A549 (cell line): ENCODE results near the gene ENPP4.

ENCODE experiments used
- CEBPB ChIP-seq, 2 experiments: fragments of >200 bp in 1 of 2; sonication (Bioruptor Twin) in 1 of 2; formaldehyde crosslinking in 1 of 2; IDR thresholded peaks; 2 replicates each; pipeline ENCODE4 v1.6.1; 2012 to 2016
- CTCF ChIP-seq: fragments of >200 bp; sonication (Bioruptor Twin); formaldehyde crosslinking; IDR thresholded peaks from 3 replicates; pipeline ENCODE4 v1.5.1; 2016
- MAZ ChIP-seq: fragments of 150-350 bp; IDR thresholded peaks from 2 replicates; pipeline ENCODE4 v1.6.1; 2014; ENCODE audit warnings: antibody characterized with exemption, low read depth, low read length, borderline replicate concordance
- NFE2L2 ChIP-seq: fragments of 150-350 bp; conservative IDR thresholded peaks from 2 replicates; pipeline ENCODE4 v1.6.1; 2014; ENCODE audit warnings: low read length
- POLR2A ChIP-seq: IDR thresholded peaks from 2 replicates; pipeline ENCODE4 v1.6.1; 2012; ENCODE audit warnings: mild to moderate bottlenecking, low read length
- SREBF2 ChIP-seq: fragments of 450-650 bp; IDR thresholded peaks from 2 replicates; pipeline ENCODE4 v1.6.1; 2014; ENCODE audit warnings: mild to moderate bottlenecking, moderate library complexity
- TF ChIP-seq, protein P1 (sequence below): fragments of 200-600 bp; sonication (generic); IDR thresholded peaks from 2 replicates; pipeline ENCODE4 v1.6.1; 2016; ENCODE audit warnings: antibody characterized with exemption, mild to moderate bottlenecking, moderate library complexity
- TF ChIP-seq, protein P2 (sequence below): IDR thresholded peaks from 2 replicates; pipeline ENCODE4 v1.6.1; 2012

- TF ChIP-seq, protein P1, sequence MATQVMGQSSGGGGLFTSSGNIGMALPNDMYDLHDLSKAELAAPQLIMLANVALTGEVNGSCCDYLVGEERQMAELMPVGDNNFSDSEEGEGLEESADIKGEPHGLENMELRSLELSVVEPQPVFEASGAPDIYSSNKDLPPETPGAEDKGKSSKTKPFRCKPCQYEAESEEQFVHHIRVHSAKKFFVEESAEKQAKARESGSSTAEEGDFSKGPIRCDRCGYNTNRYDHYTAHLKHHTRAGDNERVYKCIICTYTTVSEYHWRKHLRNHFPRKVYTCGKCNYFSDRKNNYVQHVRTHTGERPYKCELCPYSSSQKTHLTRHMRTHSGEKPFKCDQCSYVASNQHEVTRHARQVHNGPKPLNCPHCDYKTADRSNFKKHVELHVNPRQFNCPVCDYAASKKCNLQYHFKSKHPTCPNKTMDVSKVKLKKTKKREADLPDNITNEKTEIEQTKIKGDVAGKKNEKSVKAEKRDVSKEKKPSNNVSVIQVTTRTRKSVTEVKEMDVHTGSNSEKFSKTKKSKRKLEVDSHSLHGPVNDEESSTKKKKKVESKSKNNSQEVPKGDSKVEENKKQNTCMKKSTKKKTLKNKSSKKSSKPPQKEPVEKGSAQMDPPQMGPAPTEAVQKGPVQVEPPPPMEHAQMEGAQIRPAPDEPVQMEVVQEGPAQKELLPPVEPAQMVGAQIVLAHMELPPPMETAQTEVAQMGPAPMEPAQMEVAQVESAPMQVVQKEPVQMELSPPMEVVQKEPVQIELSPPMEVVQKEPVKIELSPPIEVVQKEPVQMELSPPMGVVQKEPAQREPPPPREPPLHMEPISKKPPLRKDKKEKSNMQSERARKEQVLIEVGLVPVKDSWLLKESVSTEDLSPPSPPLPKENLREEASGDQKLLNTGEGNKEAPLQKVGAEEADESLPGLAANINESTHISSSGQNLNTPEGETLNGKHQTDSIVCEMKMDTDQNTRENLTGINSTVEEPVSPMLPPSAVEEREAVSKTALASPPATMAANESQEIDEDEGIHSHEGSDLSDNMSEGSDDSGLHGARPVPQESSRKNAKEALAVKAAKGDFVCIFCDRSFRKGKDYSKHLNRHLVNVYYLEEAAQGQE, result no peak
- TF ChIP-seq POLR2A (no peak), SREBF2 (no peak), CTCF (no peak), MAZ (no peak), CEBPB (IDR thresholded peaks at IDR 0.05) (no peak), NFE2L2 (no peak)
- TF ChIP-seq, protein P2, sequence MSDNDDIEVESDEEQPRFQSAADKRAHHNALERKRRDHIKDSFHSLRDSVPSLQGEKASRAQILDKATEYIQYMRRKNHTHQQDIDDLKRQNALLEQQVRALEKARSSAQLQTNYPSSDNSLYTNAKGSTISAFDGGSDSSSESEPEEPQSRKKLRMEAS, result no peak
Measured at GRCh38 chr6:46080111-46080510, 49.7 kb upstream of the ENPP4 start.
